GM23338 (cell line): ENCODE results near the gene BRD7.

Source experiments
- CREB1 ChIP-seq: fragments of 250-450 bp; sonication (Bioruptor Pico); IDR thresholded peaks from 2 replicates; pipeline ENCODE4 v1.5.0; 2020; ENCODE audit warnings: low read depth, mild to moderate bottlenecking, moderate library complexity
- CTCF ChIP-seq, 2 experiments: fragments of 200-600 bp in 1 of 2; sonication (generic) in 1 of 2; conservative IDR thresholded peaks; 2 replicates each; pipeline versions ENCODE4 v1.5.1 to v1.6.1; 2016 to 2017; ENCODE audit warnings: antibody characterized with exemption in 2 of 2, low read depth in 2 of 2, mild to moderate bottlenecking in 2 of 2, moderate library complexity in 1 of 2
- EZH2 ChIP-seq: fragments of 200-600 bp; sonication (generic); IDR thresholded peaks from one replicate; pipeline ENCODE4 v1.8.0; 2017; ENCODE audit warnings: antibody characterized with exemption, mild to moderate bottlenecking, low read depth; ENCODE audit not compliant: unreplicated experiment
- EZH2phosphoT487 ChIP-seq: fragments of 200-600 bp; sonication (generic); IDR thresholded peaks from one replicate; pipeline ENCODE4 v1.8.1; 2018; ENCODE audit warnings: antibody characterized with exemption; ENCODE audit not compliant: unreplicated experiment
- POLR2AphosphoS5 ChIP-seq: IDR thresholded peaks from 2 replicates; pipeline ENCODE4 v1.6.1; 2016; ENCODE audit warnings: antibody characterized with exemption, low read depth
- REST ChIP-seq: IDR thresholded peaks from one replicate; pipeline ENCODE4 v1.6.1; 2018; ENCODE audit warnings: antibody characterized with exemption; ENCODE audit not compliant: unreplicated experiment
- TF ChIP-seq, protein P1 (sequence below): IDR thresholded peaks from 2 replicates; pipeline ENCODE4 v1.6.1; 2016; ENCODE audit warnings: antibody characterized with exemption

DNA sequence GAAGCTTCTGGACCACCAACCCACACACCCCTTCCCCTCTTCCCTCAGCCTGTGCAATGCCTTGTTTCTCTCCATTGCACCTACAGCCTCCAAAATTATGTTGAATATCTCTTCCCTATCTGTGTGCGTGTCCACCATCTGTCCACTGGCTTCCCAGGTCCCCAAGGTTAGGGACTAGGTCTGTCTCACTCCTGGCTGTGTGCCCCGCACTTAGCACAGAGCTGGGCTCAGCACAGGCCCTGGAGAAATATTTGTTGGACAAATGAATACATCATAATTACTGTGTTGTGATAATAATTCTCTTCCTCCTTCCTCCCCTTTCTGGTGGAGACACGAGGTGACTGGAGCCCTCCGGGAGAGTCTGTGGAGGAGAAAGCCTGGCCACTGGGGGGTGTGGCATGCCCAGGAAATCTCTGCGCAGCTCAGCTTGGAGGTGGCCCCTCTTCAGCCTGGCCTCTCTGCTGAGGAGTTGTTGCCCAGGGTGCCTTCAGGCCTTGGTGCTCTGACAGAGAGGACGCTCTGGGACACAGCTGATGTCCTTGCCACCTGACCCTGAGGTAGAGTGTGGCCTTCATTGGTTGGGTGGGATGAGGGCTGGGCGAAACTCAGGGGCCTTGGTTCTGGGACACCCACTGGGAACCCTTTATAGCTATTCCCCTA is 3.3 kb upstream of the BRD7 start:
- TF ChIP-seq CTCF (conservative IDR thresholded peaks at IDR 0.05; ENCODE audit: low read depth in 2 of 2) (peak; percentile 46 to 74), EZH2 (no peak), POLR2AphosphoS5 (no peak), REST (no peak), CREB1 (CRISPR knock-in tag) (no peak), EZH2phosphoT487 (no peak)
- TF ChIP-seq, protein P1, sequence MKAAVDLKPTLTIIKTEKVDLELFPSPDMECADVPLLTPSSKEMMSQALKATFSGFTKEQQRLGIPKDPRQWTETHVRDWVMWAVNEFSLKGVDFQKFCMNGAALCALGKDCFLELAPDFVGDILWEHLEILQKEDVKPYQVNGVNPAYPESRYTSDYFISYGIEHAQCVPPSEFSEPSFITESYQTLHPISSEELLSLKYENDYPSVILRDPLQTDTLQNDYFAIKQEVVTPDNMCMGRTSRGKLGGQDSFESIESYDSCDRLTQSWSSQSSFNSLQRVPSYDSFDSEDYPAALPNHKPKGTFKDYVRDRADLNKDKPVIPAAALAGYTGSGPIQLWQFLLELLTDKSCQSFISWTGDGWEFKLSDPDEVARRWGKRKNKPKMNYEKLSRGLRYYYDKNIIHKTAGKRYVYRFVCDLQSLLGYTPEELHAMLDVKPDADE = no peak
